NCI-H226 (cell line): ENCODE measurements around the gene SECISBP2L.
A peak's percentile ranks its signal among the peaks of the same experiment; 100 is the strongest.
"Not testable (repeated sequence)": the region's sequence is repeated elsewhere in the genome, so short reads cannot be mapped to it uniquely, and the experiment has no call there.

Experiments used
- DNase-seq: peaks from one replicate; pipeline ENCODE4 v3.0.0-alpha.2; 2015

SECISBP2L gene

DNA sequence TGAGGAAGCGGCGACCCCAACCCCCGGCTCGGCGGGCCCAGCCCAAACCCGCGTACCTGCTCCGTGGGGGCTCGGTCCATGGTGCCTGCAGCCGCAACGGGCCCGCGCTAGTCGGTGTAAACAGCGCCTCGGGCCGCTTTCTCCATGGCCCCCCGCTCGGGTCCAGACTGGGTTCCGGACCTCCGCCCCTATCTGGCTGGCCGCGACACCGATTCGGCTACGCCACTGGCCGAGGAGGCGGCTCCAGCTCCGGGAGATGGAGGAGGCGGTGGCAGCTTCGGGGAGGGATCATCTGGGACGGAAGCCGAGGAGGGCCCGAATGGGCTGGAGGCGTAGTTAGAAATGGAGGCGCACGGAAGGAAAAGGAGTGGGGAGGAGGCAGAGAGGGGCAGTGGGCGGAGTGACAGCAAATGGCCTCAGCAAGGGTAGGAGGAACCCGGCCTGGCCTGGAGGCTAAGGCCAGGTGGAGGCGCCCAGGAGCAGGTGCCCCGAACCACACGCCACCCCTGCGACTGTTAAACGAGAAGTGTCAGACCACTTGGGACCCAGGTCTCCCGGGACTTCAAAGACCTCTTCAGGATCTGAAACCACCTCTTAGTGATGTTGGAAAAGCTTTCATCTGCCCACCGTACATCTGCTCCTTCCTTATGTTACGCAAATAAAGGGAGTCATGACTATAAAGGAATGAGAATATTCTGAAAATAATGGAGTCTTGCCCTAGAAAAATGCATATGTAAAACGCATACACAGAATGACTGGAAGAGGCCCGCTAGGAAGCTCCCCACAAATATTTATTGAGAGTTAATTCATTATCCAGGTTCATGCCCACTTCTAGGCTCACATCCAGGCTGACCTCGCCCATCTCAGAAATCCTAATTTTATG lies at the start of gene SECISBP2L:
Gene SECISBP2L, minus strand, starts transcription at position 227 of the 883 bp plus-strand sequence. Its CDS starts 147 bp downstream, at position 80.
- peak; percentile 99 for DNase-seq

GRCh38 chr15:49094923-49095322 lies 48.7 kb upstream of the SECISBP2L start:
- DNase-seq = no peak

DNA sequence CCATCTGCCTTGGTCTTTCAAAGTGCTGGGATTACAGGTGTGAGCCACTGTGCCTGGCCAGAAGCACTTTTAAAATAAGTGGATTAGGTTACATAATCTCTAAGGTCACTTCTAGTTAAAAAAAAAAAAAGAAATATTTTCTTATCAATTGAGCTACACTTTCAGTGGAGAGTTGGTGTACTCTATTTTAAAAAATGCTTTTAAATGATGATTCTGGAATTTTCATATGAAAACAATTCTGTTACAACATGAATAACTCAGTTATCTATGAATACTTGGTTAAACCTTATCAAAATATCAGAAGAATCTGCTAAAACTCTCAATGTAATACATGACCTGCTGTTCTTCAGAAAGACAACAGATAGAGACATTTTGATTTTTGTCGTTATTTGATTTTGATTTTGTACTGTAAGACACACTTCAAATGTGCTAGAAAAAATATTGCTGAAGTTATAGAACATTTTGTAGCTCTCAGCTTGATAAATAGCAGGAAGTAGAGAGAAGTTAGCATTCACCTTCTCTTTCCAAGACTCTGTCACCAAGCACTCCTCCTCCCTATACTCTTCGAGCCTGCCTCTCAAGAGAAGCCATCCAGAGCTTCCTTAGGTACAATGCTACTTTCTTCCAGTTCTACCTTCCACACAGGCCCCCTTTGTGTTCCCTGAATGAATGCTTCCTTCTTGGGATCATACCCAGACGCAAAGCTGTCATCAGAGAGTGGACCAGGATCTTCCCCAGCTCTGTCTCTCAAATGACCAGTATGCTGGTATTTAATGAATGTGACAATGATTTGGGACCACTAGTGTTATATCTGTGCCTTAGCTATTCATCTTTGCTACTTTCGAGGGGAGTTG lies 47.2 kb upstream of the SECISBP2L start:
- no peak for DNase-seq

- no peak for DNase-seq
These were observed 42.8 kb upstream of the SECISBP2L start for GRCh38 chr15:49088996-49089395.

DNA sequence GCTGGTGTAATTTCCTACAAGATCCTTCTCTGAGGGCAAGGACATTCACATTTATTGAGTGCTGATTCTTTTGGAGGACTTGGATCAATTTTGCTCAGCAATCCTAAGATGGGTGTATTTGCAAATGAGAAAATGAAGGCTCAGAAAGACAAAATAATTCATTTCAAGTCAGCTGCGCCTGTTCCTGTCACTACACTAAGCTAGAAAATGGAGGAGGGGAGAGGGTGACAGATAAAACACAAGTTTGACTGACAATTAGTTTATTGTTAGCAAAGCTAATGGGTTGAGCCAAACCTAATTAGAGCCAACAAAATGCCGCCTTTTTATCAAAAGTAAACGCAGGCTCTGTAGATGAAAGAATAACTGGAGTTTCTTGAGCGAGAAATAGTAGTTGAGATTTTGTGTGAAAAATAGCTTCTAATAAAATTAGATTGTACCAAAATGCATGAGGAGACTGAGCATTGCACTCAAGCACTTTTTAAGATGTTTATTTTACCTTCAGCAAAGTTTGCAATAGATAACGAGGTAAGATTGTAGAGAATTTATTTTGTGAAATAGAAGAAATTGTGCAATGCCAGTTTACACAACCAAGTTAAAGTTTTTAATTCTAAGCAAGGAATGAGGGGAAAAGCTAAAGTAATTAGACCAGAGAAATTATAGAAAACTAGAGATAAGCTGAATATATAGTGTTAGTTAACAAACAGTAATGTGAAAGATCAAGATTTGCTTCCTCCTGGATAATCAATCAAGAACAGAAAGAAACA lies 39.6 kb upstream of the SECISBP2L start:
- no peak for DNase-seq

DNA sequence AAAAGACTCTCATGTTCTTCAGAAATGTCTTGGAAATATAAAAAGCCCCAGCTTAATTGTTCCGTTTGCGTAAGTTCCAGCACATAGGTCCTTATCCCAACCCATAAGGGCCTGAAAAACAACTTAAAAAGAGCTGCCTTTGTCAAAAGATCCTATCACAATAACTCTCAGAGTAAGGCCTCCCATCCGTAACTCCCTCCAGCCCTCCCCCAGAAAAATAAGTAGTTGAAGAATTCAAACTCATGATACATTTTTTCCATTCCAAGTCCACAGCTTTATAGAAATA lies 38.0 kb upstream of the SECISBP2L start:
- no peak for DNase-seq

- DNase-seq = no peak
These were observed 37.4 kb upstream of the SECISBP2L start for GRCh38 chr15:49083401-49084284.

GRCh38 chr15:49082960-49083359 lies 36.7 kb upstream of the SECISBP2L start:
- no peak for DNase-seq

DNA sequence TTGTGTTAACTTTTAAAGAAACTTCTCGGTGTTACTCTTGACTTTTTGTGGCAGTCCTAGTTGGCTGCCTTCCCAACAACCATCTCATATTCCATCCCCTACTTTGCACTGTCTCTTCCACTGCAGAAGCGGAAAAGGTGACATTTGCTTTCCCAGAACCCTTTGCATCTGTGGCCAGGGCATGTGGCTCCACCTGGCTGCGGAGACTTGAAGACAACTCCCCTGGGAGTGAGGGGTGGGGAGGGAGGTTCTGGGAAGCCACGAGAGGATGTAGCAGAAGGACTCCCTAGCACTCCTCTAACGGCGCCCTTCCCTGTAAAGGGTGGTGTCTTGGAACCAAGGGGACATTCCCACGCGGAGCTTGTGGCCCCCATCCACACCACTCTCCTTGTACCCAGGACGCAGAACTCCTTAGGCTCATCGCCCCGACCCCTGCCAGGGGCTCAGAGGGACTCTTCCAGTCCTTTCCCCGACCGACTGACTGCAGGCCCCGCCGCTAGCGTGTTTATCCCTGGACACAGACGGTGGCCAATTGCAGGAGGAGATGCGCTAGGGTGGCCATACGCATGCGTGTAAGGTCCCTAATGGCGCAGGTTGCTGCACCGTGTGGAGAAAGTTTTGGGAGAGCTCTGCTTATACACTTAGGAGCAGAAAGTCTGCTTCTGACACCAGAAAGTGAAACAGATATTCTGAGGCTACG lies 33.2 kb upstream of the SECISBP2L start:
- no peak for DNase-seq

GRCh38 chr15:49075881-49076280 lies 29.6 kb upstream of the SECISBP2L start:
- DNase-seq = no peak

GRCh38 chr15:49074589-49075287 lies 28.5 kb upstream of the SECISBP2L start:
- DNase-seq = not testable (repeated sequence)

- DNase-seq = no peak
These were observed 20.1 kb upstream of the SECISBP2L start for GRCh38 chr15:49066372-49066771.

GRCh38 chr15:49064884-49065283 lies 18.6 kb upstream of the SECISBP2L start:
- no peak for DNase-seq

GRCh38 chr15:49064281-49064653 lies 18.0 kb upstream of the SECISBP2L start:
- no peak for DNase-seq

DNA sequence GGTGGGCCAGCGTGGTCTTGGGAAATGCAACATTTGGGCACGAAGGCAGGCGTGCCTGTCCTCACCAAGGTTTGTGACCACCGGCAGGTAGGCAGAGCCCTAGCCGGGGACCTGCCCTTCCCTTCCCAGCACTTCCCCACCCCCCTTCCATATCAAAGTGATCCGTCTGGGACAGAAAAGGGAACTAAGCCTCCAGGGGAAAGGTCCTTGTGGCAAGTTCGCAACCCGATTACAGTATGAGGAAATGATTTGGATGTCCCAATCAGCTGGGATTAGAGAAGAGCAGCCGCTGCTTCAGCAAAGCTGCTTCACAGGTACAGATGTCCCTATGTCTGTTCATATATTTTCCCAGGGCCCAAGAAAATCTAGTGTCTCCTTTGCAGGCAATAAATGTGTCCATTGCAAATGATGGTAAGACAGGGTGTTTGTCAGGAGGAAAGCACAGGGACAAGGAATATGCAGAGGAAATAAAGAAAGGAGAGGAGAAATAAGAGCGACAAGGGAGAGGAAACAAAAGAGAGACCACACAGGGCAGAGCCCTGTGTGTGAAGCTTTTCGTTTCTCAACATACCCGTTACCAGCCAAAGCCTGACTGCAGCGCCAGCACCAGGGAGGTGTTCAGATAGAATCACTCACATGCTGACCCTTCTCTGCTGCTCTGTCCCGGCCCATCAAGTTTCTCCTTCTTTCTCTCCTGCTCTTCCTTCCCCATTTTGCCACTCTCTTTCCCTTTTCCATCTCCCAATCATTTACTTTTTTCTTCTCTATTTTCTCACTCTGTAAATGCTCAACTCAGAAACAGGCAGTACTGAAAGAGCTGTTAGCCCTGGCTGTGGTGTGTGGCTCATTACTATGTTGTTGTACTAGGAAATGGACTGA lies 17.4 kb upstream of the SECISBP2L start:
- no peak for DNase-seq

GRCh38 chr15:49062900-49063299 lies 16.7 kb upstream of the SECISBP2L start:
- DNase-seq = no peak

DNA sequence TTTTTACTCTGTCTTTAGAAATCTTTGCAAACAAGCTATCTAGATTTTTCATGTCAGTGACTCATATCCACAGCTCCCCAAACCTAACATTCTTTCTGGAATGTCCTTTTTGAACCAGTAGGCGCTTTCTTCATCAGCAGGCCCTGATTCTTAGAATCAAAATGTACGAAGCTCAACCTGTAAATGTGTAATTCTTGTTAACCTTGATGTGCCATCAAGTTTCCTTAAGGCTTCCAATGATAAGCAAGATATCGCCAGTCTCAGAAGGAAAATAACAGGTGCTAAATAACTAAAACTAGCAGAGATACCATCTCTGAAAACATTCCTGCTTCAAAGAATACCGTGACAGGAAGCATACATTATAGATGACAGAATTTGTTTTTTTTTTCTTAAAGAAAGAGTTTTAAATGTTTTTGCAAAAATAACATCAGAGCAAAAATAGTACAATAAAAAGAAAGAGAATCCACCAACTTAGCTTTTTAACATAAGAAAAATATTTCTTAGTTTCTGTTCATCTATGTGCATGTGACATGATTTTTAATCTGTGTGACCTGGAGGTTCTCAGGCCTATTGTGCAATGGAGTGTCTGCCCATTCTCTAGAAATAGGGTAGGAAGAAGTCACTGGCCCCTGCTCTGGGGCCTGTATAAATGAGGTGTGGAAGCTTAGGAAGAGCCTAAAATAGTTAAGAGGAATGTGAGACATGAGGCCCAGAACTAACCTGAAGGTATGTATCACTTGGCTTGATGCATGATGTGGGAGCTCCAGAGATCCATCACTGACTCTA lies 14.7 kb upstream of the SECISBP2L start:
- no peak for DNase-seq

GRCh38 chr15:49059491-49059890 lies 13.2 kb upstream of the SECISBP2L start:
- no peak for DNase-seq

DNA sequence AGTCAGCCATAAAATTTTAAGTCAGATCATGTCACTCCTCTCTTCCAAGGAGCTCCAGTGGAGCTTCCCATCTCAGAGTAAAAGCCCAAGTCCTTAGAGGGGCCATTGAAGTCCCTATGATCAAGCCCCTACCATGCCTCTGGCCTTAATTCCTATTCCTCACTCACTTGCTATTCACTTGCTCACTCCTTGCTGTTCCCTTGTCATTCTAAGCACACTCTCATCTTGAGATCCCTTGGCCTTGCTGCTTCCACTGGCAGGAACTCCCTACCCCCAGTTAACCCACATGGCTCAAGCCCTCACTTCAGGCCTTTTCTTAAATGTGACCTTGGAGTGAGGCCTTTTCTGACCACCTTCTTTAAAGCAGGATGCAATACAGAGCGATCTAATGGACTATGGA lies 12.3 kb upstream of the SECISBP2L start:
- no peak for DNase-seq
